ENCODE results near the gene EIF2D. TPM values are rescaled to one million over a fixed set of nuclear protein-coding genes. Genes with fewer than 3 reads are reported as not detected.

EIF2D gene
- total and polyA plus RNA-seq, 4 donors, result 14.7 to 30.0 (median 22.1) TPM

GRCh38 chr1:206583707-206584648 is 28.3 kb downstream of the EIF2D start:
- no peak overlapping the region for H3K27ac ChIP-seq (ENCODE audit: low read depth in 1 of 2, low read length in 2 of 2)
- peaks cover 4 to 51% (median 34%) of the 10 kb centered on the region in 4 donors for H3K36me3 ChIP-seq (ENCODE audit: control insufficient read depth in 4 of 4, insufficient read depth in 3 of 4, low read depth in 1 of 4, low read length in 3 of 4)
- H3K27me3 ChIP-seq (ENCODE audit: control insufficient read depth in 4 of 4, insufficient read depth in 4 of 4, low read length in 3 of 4), result no peaks in the 10 kb centered on the region
- 85% methylated on average over 16 of the region's 16 CpGs for WGBS
- peaks cover 1 to 6% (median 3%) of the 10 kb centered on the region in 4 donors for H3K4me1 ChIP-seq (ENCODE audit: control insufficient read depth in 4 of 4, insufficient read depth in 4 of 4, low read length in 3 of 4)
- no peak overlapping the region for H3K4me3 ChIP-seq (ENCODE audit: low read depth in 1 of 3, low read length in 3 of 3)
- no peaks in the 10 kb centered on the region for H3K9me3 ChIP-seq (ENCODE audit: control insufficient read depth in 4 of 4, low read length in 3 of 4)
- TF ChIP-seq RAD21 (IDR thresholded peaks at IDR 0.05) (peak; percentile 97), YY1 (IDR thresholded peaks at IDR 0.05) (no peak), CTCF (IDR thresholded peaks at IDR 0.05; ENCODE audit: low read depth, low read length, missing input control) (peak; percentile 94)
- peak; percentile 85 for DNase-seq (ENCODE audit: low spot score)
- no peak overlapping the region for H3K9ac ChIP-seq (ENCODE audit: low read depth in 1 of 2, low read length in 2 of 2)

- DNase-seq (ENCODE audit: low spot score), result no peak
- no peak overlapping the region for H3K9ac ChIP-seq (ENCODE audit: low read depth in 1 of 2, low read length in 2 of 2)
- no peaks in the 10 kb centered on the region for H3K9me3 ChIP-seq (ENCODE audit: control insufficient read depth in 4 of 4, low read length in 3 of 4)
- no peak overlapping the region for H3K4me3 ChIP-seq (ENCODE audit: low read depth in 1 of 3, low read length in 3 of 3)
- peaks cover 4 to 43% (median 26%) of the 10 kb centered on the region in 4 donors for H3K36me3 ChIP-seq (ENCODE audit: control insufficient read depth in 4 of 4, insufficient read depth in 3 of 4, low read depth in 1 of 4, low read length in 3 of 4)
- TF ChIP-seq FOXA1 (IDR thresholded peaks at IDR 0.05) (no peak), FOXA2 (IDR thresholded peaks at IDR 0.05) (no peak), RAD21 (IDR thresholded peaks at IDR 0.05) (no peak), RXRA (IDR thresholded peaks at IDR 0.05) (no peak), EGR1 (IDR thresholded peaks at IDR 0.05; ENCODE audit: low read depth in 2 of 2) (no peak), HNF4G (IDR thresholded peaks at IDR 0.05) (no peak), MAX (IDR thresholded peaks at IDR 0.05) (no peak), YY1 (IDR thresholded peaks at IDR 0.05) (no peak), TAF1 (conservative IDR thresholded peaks at IDR 0.05) (no peak), HNF4A (conservative IDR thresholded peaks at IDR 0.05) (no peak), REST (IDR thresholded peaks at IDR 0.05) (no peak), ATF3 (IDR thresholded peaks at IDR 0.05) (no peak), GABPA (IDR thresholded peaks at IDR 0.05 in 1 of 2, conservative IDR thresholded peaks at IDR 0.05 in 1 of 2) (no peak), SP1 (IDR thresholded peaks at IDR 0.05) (no peak), CTCF (IDR thresholded peaks at IDR 0.05; ENCODE audit: low read depth, low read length, missing input control) (no peak), NR2F2 (IDR thresholded peaks at IDR 0.05) (no peak), JUND (IDR thresholded peaks at IDR 0.05) (no peak)
- WGBS, result 79% methylated on average over 18 of the region's 18 CpGs
- peaks cover 1 to 6% (median 3%) of the 10 kb centered on the region in 4 donors for H3K4me1 ChIP-seq (ENCODE audit: control insufficient read depth in 4 of 4, insufficient read depth in 4 of 4, low read length in 3 of 4)
- H3K27ac ChIP-seq (ENCODE audit: low read depth in 1 of 2, low read length in 2 of 2), result no peak overlapping the region
- H3K27me3 ChIP-seq (ENCODE audit: control insufficient read depth in 4 of 4, insufficient read depth in 4 of 4, low read length in 3 of 4), result no peaks in the 10 kb centered on the region
These were observed 29.1 kb downstream of the EIF2D start for GRCh38 chr1:206582971-206583706.
